SKM-1 treated with dmso at 0.1 percent for 144 hours (cell line): ENCODE results near the gene KANK3.
"Not testable (repeated sequence)": the region's sequence is repeated elsewhere in the genome, so short reads cannot be mapped to it uniquely, and the experiment has no call there.

Source experiments
- DNase-seq: peaks from one replicate; lab custom pipeline; 2025; ENCODE audit not compliant: unreplicated experiment; lab: John Stamatoyannopoulos, UW

Gene KANK3

DNA sequence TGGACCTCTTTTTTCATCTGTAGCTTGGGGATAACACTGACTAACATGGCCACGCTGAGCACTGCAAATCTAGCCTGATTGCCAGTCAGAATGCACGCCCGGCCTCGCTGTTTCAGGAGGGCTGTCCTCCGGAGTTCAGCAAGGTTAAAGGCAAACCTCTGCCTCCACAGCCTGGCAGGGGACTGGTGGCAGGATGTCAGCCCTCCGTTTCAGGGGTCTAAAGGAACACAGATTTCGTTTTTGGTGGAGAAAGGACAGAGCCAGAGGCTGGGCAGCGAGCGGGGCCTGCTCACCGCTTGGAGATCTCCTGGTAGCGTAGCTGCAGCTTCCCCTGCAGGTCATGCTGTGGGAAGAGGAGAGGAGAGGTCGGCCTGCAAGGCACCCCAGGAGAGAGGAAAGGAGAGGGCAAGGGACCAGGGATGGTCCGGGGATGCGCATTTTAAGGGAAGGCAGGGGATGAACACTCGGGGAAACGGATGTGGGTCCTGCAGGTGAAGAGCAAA is 22.4 kb downstream of the KANK3 start:
- no peak for DNase-seq

- DNase-seq: no peak
Observed at GRCh38 chr19:8319807-8320520, 23.1 kb downstream of the KANK3 start.

GRCh38 chr19:8318835-8319234 is 24.2 kb downstream of the KANK3 start:
- DNase-seq: not testable (repeated sequence)

DNA sequence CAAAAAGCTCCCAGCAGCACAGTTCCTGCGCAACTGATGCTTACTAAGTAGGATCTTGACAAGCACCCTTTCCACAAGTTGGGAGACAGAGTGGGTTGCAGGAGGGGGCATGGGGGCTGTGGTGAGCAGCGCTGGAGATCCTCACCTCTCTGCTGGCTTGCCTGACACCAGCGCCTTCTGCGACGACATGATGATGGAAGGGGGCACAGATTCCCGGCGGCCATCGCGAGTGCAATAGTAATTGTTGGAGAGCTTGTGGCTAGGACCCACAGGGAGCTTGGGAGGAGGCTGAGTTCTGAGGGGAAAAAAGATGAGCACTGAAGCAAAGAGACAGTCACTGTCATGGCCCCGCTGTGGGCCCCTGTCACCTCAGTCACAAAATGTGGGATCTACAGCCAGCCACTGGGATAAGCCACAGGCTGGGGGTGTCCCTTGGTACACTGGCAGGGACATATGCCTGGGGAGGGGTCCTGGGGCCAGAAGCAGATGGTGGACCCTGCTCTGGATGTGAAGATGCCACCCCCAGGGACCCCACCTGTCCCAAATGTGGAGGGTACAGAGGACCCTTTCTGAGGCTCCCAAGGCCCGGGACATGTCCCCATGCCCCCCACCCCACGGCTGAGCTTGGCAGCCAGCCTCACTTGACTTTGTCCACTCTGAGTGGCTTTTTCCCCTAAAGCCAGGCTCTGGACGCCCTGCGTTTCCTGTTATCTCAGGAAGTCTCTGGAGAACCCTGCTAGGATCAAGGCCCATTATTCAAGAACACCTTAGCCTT is 26.5 kb downstream of the KANK3 start:
- DNase-seq: no peak

GRCh38 chr19:8314981-8315640 is 28.0 kb downstream of the KANK3 start:
- DNase-seq: not testable (repeated sequence)

DNA sequence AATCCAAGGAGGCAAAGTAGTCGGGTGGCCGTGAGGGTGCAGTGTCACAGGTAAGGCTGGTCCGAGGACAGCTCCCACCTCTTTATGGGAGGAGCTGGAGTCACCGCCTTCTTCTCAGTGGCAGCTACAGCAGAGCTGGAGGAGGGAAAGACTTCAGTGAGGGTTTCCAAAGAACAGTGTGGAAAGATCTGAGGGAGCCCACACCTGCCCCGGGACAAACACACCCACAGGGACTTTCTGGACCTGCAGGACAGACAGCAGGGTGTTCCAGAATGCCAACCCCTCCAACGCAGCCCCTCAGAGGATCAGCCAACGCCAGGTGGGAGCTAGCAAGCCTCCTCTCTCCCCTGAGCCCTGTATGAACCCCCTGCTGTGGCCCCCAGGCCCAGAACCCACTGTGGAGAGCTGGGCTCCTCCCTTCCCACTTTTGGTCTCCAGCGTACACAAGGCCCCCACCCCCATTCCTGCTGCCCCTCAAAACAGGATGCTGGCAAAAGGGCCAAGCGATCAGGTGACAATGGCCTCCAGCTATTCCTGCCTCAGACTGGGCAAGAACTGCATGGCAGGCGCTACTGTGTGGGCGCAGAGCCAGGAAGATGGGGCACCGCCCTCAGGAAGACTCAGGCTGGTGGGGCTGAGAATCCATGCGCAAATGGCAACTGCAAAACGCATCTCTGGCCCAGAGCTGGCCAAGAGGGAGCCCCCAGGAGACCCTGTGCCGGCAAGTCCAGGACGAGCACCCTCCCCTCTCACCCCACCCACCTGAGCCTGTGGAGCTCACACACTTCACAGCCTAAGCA is 31.4 kb downstream of the KANK3 start:
- no peak for DNase-seq

DNA sequence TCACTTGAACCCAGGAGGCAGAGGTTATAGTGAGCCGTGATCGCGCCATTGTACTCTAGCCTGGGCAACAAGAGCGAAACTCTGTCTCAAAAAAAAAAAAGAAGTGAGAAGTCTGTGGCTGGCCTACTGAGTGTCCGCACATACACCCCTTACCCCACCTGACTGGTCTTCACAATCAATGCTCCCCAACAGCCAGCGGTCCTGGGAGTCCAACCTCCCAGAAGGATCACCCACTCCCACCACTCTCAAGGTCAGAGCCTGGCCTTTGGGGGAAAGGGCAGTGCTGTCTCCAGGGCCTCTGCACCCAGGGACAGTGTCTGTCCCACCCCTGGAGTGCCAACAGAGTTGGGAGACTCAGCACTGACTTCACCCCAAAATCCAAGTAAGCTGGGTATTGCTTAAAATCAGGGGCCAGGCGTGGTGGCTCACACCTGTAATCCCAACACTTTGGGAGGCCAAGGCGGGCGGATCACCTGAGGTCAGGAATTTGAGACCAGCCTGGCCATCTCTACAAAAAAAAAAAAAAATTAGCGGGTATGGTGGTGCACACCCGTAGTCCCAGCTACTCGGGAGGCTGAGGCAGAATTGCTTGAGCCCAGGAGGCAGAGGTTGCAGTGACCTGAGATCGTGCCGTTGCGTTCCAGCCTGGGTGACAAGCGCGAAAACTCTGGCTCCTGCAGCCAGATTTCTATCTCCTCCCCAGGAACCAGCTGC is 32.6 kb downstream of the KANK3 start:
- no peak for DNase-seq

DNA sequence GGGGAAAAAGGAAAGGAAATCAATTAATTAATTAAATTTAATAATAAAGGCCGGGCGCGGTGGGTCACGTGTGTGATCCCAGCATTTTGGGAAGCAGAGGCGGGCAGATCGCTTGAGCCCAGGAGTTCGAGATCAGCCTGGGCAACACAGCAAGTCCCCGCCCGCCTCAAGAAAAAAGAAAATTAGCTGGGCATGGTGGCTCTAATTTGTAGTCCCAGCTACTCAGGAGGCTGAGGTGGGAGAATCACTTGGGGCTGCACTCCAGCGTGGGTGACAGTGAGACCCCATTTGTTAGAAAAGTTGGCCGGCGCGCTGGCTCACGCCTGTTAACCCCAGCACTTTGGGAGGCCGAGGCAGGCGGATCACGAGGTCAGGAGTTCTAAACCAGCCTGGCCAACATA is 34.2 kb downstream of the KANK3 start:
- DNase-seq: no peak

DNA sequence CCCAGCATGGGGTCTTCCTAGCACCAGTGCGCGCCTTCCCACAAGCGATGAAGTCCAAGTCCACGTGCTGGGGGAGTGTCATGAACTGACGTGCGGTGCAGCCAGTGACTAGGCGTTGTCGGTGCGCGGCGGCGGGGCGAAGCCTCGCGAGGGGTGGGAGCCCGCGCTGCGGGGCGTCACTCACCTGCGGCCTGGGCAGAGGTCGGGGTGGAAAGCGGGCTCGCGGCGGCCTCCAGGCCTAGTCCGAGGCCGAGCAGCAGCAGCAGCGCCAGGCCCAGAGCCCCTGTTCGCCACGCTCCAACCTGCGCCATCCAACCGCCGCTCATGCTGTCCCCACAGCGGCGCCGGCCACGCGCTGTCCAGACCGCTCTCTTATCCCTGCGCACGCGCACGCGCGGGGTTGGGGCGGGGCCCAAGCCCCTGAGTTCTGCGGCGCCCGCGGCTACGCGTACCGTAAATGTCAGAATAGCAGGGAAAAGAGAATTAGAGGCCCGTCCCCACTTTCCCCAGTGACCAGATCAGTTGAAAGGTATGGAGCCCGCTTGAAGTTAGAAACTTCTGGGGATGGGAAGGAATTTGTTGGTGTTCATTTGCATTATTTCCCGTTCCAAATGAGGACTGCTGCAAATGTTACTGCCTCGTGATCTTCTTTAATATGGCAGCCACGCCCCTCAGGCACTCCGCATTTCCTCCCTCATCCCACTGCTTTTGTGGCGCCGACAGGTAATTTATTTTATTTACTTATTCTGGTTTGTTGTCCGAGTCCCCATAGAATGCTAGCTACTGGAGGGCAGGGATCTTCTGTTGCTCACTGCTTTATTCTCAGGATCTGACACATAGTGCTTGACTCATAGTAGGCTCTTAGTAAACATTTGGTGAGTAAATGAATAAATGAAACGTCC is 34.8 kb downstream of the KANK3 start, which contains the start of gene CD320:
CD320 (minus strand) TSS at position 394 of the 902 bp plus-strand sequence; CDS start at position 326, 68 bp downstream.
- DNase-seq: no peak

DNA sequence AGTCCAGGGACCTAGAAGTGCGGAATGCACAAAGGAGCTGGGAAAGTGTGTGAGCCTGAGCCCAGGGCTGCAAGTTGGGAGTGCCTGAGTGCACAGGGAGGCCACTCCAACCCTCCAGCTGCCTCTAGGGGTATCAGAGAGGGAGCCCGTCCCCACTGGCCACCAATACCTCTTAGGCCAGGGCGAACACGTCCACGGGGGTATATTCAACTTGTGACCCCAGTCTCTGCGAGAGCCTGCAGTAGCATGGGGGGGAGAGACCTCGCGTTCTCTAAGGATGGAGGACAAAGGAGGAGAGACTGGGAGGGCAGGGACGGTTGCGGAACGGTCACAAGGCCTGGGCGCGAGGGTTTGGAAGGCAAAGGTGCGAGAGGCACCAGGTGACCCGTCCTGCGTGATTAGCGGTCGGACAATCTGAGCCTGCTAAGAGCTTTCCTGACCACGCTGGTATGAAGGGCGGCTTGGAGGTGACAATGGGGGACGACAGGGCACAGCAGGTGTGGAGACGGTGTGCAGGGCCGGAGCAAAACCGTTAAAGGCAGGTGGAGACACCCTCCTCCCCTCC is 35.6 kb downstream of the KANK3 start:
- DNase-seq: no peak

GRCh38 chr19:8306235-8307054 is 36.6 kb downstream of the KANK3 start:
- no peak for DNase-seq

DNA sequence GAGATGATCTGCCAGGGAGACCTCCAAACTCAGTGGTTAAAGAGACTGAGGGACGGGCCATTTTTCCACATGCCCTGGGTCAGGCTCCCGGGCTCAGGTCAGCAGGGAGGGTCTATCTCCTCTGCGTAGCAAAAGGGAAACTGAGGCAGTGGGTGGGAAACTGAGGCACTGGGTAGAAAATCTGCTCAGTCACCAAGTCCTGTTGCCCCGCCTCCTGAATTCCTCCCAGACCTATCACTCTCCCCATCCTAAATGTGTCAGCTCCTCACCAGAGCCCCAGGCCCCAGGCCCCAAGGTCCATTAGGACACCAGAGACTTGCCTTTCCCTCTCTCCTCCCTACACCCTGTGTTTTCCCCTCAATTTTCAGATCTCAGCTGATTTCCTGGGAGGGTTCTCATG is 37.3 kb downstream of the KANK3 start:
- no peak for DNase-seq

DNA sequence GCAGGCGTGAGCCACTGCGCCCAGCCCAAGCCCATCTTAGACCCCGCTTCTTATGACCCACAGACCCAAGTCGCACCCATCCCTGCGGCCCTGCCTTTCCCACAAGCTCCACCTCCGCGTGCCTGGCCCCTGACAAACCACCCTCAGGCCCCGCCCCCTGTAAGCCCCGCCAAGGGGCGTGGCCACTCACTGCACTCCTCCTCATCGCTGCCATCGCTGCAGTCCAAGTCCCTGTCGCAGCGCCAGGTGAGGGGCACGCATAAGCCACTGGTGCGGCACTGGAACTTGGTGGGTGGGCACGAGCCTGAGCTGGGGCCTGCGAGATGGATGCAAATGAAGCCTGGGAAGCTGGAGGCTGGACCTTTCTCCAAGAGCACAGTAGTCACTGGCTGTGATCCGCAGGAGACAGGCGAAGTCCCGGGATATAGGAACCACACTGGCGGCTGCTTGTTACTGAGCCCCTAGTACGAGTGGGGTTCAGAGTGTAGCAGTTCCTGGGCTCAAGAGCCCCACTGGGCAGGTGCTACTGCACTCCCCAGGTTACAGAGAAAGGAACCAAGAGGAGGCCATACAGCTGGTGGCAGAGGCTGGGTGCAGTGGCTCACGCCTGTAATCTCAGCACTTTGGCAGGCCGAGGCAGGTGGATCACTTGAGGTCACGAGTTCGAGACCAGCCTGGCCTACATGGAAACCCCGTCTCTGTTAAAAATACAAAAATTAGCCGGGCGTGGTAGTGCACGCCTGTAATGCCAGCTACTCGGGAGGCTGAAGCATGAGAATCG is 38.0 kb downstream of the KANK3 start:
- DNase-seq: no peak

DNA sequence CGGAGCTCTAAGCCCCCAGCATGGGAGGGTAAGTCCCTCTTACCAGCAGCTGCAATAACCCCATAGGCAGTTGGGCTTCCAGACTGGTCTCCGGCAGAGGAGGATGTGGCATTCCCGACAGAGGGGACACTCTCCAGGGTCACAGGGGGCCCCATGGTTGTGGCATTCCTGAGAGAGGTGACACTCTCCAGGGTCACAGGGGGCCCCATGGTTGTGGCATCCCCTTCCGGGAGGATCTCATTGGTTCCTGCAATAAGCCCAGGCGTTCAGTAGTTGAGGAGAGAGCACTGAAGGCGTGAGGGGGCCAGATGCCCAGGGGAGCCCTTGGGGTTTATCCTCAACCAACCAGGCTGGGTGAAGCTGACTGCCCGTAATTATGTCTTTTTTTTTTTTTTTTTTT is 40.3 kb downstream of the KANK3 start:
- no peak for DNase-seq

GRCh38 chr19:8302357-8302691 is 40.7 kb downstream of the KANK3 start:
- DNase-seq: no peak

DNA sequence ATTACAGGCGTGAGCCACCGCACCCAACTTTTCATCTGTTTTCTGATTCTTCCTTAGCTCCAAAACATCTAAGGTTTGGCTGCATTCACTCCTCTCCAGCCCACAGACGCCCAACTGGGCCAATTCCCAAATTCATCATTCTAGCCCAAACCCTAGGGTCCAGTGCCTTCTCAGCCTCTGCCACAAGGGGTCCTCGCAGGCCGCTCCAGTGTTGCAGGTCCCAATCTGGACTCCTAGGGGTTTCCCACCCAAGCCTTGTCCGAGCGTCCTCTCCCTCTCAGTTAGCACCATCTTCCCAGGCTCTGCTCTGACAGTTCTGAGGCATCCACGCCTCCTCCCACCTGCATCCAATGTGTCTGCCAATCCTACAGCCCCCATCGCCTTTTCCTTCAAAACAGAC is 51.7 kb downstream of the KANK3 start:
- not testable (repeated sequence) for DNase-seq

DNA sequence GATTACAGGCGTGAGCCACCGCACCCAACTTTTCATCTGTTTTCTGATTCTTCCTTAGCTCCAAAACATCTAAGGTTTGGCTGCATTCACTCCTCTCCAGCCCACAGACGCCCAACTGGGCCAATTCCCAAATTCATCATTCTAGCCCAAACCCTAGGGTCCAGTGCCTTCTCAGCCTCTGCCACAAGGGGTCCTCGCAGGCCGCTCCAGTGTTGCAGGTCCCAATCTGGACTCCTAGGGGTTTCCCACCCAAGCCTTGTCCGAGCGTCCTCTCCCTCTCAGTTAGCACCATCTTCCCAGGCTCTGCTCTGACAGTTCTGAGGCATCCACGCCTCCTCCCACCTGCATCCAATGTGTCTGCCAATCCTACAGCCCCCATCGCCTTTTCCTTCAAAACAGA is 66.6 kb downstream of the KANK3 start:
- not testable (repeated sequence) for DNase-seq
